ENCODE measurements around the gene ADAM12. TPM values are rescaled to one million over a fixed set of nuclear protein-coding genes. Genes with fewer than 3 reads are reported as not detected.

The ADAM12 gene
- total and polyA plus RNA-seq, 2 donors (not counting 3 experiments of a cell fraction or from before 2014, with no cell fraction given), result 0.22 to 0.33 TPM

- intact Hi-C loops (cut with micrococcal nuclease), result no loop called here
Measured at GRCh38 chr10:126166797-126167196, 221.5 kb downstream of the ADAM12 start.

More at GRCh38 chr10:126166797-126167196, 221.5 kb downstream of the ADAM12 start:
- H2AFZ ChIP-seq (ENCODE audit: low read depth, low read length), result no peak overlapping the region
- H3K36me3 ChIP-seq (ENCODE audit: control insufficient read depth in 2 of 2, extremely low read depth in 1 of 2, insufficient read depth in 2 of 2, low read length in 2 of 2), result no peaks in the 10 kb centered on the region
- no peak overlapping the region for H3K27ac ChIP-seq (ENCODE audit: insufficient read depth, low read depth, low read length)
- FAIRE-seq (no peak), DNase-seq (ENCODE audit: low read depth, low spot score) (no peak)
- dilution Hi-C loops (cut with MboI; ENCODE audit: extremely low pct_ligation_motif_present, low sequenced_read_pairs), result no loop called here
- H4K20me1 ChIP-seq (replicated peaks; ENCODE audit: control insufficient read depth, extremely low read depth, insufficient read depth, low read length), result no peaks in the 10 kb centered on the region
- CTCF ChIA-PET, result no interaction called here
- no peaks in the 10 kb centered on the region for H3K27me3 ChIP-seq (ENCODE audit: control insufficient read depth in 2 of 2, insufficient read depth in 2 of 2, low read length in 2 of 2)
- no peaks in the 10 kb centered on the region for H3K79me2 ChIP-seq (ENCODE audit: control insufficient read depth, insufficient read depth, low read length)
- no peaks in the 10 kb centered on the region for H3K4me1 ChIP-seq (ENCODE audit: control insufficient read depth, extremely low read depth, insufficient read depth, low read length)
- H3K4me3 ChIP-seq (replicated peaks in 1 of 3; ENCODE audit: insufficient read depth in 1 of 3, low read depth in 1 of 3, low read length in 3 of 3), result no peak overlapping the region
- no peak overlapping the region for H3K9ac ChIP-seq (replicated peaks; ENCODE audit: extremely low read depth, insufficient read depth, low read length)
- BruUV-seq (replicated peaks), result no TSS peak
- POLR2A ChIA-PET, result no interaction called here
- TF ChIP-seq CTCF (IDR thresholded peaks at IDR 0.05; ENCODE audit: extremely low read depth in 1 of 2, insufficient read depth in 1 of 2, low read depth in 1 of 2, low read length in 2 of 2), result no peak
- no peak for TF ChIP-seq MAX (IDR thresholded peaks at IDR 0.05; ENCODE audit: insufficient read depth, insufficient read length)
- TF ChIP-seq GATA2 (IDR thresholded peaks at IDR 0.05; ENCODE audit: insufficient read depth, insufficient read length, low read depth, low read length), result no peak
- no peak for TF ChIP-seq POLR2AphosphoS5 (IDR thresholded peaks at IDR 0.05; ENCODE audit: insufficient read depth, low read depth, low read length)
- no peak for TF ChIP-seq POLR2A (IDR thresholded peaks at IDR 0.05; ENCODE audit: low read depth, low read length)
- TF ChIP-seq FOS (IDR thresholded peaks at IDR 0.05; ENCODE audit: borderline replicate concordance, insufficient read depth, low read length), result no peak
- no peak for TF ChIP-seq EZH2 (IDR thresholded peaks at IDR 0.05; ENCODE audit: borderline replicate concordance, low read depth, low read length, severe bottlenecking)
- no peak for TF ChIP-seq JUN (IDR thresholded peaks at IDR 0.05; ENCODE audit: borderline replicate concordance, insufficient read depth, insufficient read length, low read depth)
- no peak for TF ChIP-seq MYC (IDR thresholded peaks at IDR 0.05; ENCODE audit: low read depth, low read length)
- H3K9me3 ChIP-seq (replicated peaks; ENCODE audit: control insufficient read depth, insufficient read depth, low read length), result no peaks in the 10 kb centered on the region
- no peak overlapping the region for H3K4me2 ChIP-seq (ENCODE audit: insufficient read depth, low read length)
- no peaks in the 10 kb centered on the region for H3K9me1 ChIP-seq (replicated peaks; ENCODE audit: control insufficient read depth, extremely low read depth, insufficient read depth, low read length)
